Measurements from ENCODE around the gene GLB1L2.

Gene GLB1L2

GRCh38 chr11:134413043-134413825 is 81.4 kb downstream of the GLB1L2 start:
- H3K4me3 ChIP-seq (replicated peaks in 1 of 2; ENCODE audit: low read depth in 2 of 2, low read length in 2 of 2): no peak overlapping the region
- TF ChIP-seq CTCF (IDR thresholded peaks at IDR 0.05; ENCODE audit: low read depth, low read length): no peak
- DNase-seq (ENCODE audit: low read depth in 2 of 2): no peak

- TF ChIP-seq CTCF (IDR thresholded peaks at IDR 0.05; ENCODE audit: low read depth, low read length): no peak
- H3K4me3 ChIP-seq (replicated peaks in 1 of 2; ENCODE audit: low read depth in 2 of 2, low read length in 2 of 2): no peak overlapping the region
- DNase-seq (ENCODE audit: low read depth in 2 of 2): no peak
Observed at GRCh38 chr11:134413826-134414731, 82.3 kb downstream of the GLB1L2 start.

GRCh38 chr11:134414766-134415765 is 83.3 kb downstream of the GLB1L2 start:
- no peak overlapping the region for H3K4me3 ChIP-seq (replicated peaks in 1 of 2; ENCODE audit: low read depth in 2 of 2, low read length in 2 of 2)
- DNase-seq (ENCODE audit: low read depth in 2 of 2): no peak
- TF ChIP-seq CTCF (IDR thresholded peaks at IDR 0.05; ENCODE audit: low read depth, low read length): no peak

- TF ChIP-seq CTCF (IDR thresholded peaks at IDR 0.05; ENCODE audit: low read depth, low read length): no peak
- DNase-seq (ENCODE audit: low read depth in 2 of 2): no peak
- H3K4me3 ChIP-seq (replicated peaks in 1 of 2; ENCODE audit: low read depth in 2 of 2, low read length in 2 of 2): no peak overlapping the region
Observed at GRCh38 chr11:134416726-134417125, 84.9 kb downstream of the GLB1L2 start.

GRCh38 chr11:134417871-134418840 is 86.4 kb downstream of the GLB1L2 start:
- no peak overlapping the region for H3K4me3 ChIP-seq (replicated peaks in 1 of 2; ENCODE audit: low read depth in 2 of 2, low read length in 2 of 2)
- no peak for TF ChIP-seq CTCF (IDR thresholded peaks at IDR 0.05; ENCODE audit: low read depth, low read length)
- DNase-seq (ENCODE audit: low read depth in 2 of 2): peak; percentile 11

All from cardiac fibroblast (primary cell).